Measurements from ENCODE around the gene DAB2.

Gene DAB2

DNA sequence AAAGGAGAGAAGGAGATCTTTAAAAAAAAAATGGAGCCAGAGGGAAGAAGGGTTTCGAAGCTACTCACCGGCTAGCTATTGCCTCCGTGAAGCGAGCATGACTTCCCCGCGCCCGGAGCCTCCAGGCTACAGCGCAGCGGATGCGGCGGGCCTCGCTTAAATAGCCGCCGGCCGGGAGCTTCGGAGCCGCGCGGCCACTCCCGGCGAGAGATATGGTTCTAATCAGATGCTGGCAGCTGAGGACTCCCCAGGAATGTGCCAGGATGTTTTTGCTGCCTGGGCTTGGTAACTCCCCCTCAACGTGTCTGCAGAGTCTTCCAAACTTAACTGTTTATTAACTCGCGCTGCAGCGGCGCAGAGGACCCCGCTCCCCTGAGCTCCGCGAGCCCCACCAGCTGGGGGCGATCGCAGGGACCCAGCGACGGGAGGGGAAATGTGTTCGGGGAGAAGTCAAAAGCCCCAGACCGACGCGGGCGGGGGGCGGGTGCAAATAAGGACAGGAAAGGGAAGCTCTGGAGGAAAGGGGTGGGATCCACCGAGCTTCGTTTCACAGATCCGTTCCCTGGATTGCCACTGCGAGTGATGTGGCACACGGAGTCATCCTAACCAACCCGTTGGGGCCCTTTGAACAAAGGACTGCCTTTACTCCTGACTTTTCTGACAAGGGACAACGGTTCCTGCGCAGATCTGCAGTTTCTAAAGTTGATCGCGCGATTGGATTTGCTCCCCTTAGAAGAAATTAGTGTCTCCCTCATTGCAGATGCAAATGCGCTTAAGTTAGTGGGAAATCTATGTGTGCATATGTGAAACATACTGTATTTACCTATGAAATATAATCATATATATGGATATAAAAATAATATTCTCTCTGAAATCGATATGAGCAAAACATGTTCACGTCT lies at the start of gene DAB2:
DAB2 (minus strand) TSS at position 245 of the 902 bp plus-strand sequence. CDS start 30,660 bp downstream, outside the sequence.
- no peaks in the 10 kb centered on the region for H3K4me1 ChIP-seq (ENCODE audit: control insufficient read depth, insufficient read depth, low read length)
- H3K27me3 ChIP-seq (ENCODE audit: control insufficient read depth, insufficient read depth, low read length): peaks cover 11% of the 10 kb centered on the region
- H3K9me3 ChIP-seq (ENCODE audit: control insufficient read depth, low read length): no peaks in the 10 kb centered on the region
- H3K9ac ChIP-seq (ENCODE audit: low read length): peak within 1 kb of the TSS; percentile 70
- peak within 1 kb of the TSS; percentile 52 for H3K4me3 ChIP-seq (ENCODE audit: low read length)
- H3K36me3 ChIP-seq (ENCODE audit: control insufficient read depth, insufficient read depth, low read length): no peaks in the 10 kb centered on the region

GRCh38 chr5:39473156-39473775 lies 48.5 kb upstream of the DAB2 start:
- H3K36me3 ChIP-seq (ENCODE audit: control insufficient read depth, insufficient read depth, low read length): no peaks in the 10 kb centered on the region
- no peaks in the 10 kb centered on the region for H3K4me1 ChIP-seq (ENCODE audit: control insufficient read depth, insufficient read depth, low read length)
- no peak overlapping the region for H3K9ac ChIP-seq (ENCODE audit: low read length)
- no peak overlapping the region for H3K4me3 ChIP-seq (ENCODE audit: low read length)
- no peaks in the 10 kb centered on the region for H3K27me3 ChIP-seq (ENCODE audit: control insufficient read depth, insufficient read depth, low read length)
- H3K9me3 ChIP-seq (ENCODE audit: control insufficient read depth, low read length): no peaks in the 10 kb centered on the region

DNA sequence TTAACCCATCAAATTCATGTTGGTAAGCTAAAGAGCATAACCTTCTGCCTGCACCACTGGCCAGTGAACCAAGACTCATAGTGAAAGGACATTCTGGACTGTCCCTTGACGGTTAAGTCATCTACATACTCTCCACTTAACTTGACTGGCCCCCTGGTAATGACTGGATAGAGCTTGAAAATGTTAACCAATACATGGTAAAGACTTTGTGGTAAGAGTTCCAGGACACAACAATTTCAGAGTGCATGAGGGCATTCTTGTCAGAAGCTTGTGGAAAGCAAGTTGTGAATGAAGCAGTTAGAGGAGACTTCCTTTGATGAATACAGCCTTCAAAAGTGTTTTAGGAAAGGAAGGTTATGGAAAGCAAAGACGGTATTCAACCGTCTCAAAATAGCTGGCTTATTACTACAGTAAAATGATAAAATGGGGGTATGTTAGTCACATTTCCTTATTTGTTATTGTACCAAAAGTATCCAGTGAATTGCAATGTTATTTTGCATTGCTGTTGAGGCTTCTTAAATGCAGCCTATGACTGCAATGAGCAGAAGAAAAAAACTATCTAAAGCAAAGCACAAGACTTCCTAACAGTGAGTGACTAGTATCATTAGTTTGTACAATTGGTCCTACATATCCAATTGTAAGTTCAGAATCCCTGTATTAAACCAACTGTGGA lies 47.2 kb upstream of the DAB2 start:
- Histone ChIP-seq H3K9ac (ENCODE audit: low read length) (no peak overlapping the region), H3K4me1 (ENCODE audit: control insufficient read depth, insufficient read depth, low read length) (no peaks in the 10 kb centered on the region), H3K36me3 (ENCODE audit: control insufficient read depth, insufficient read depth, low read length) (no peaks in the 10 kb centered on the region), H3K4me3 (ENCODE audit: low read length) (no peak overlapping the region), H3K27me3 (ENCODE audit: control insufficient read depth, insufficient read depth, low read length) (no peaks in the 10 kb centered on the region), H3K9me3 (ENCODE audit: control insufficient read depth, low read length) (no peaks in the 10 kb centered on the region)

- no peaks in the 10 kb centered on the region for H3K36me3 ChIP-seq (ENCODE audit: control insufficient read depth, insufficient read depth, low read length)
- H3K4me3 ChIP-seq (ENCODE audit: low read length): no peak overlapping the region
- H3K4me1 ChIP-seq (ENCODE audit: control insufficient read depth, insufficient read depth, low read length): no peaks in the 10 kb centered on the region
- no peaks in the 10 kb centered on the region for H3K27me3 ChIP-seq (ENCODE audit: control insufficient read depth, insufficient read depth, low read length)
- no peaks in the 10 kb centered on the region for H3K9me3 ChIP-seq (ENCODE audit: control insufficient read depth, low read length)
- H3K9ac ChIP-seq (ENCODE audit: low read length): no peak overlapping the region
Measured at GRCh38 chr5:39470811-39471210, 46.0 kb upstream of the DAB2 start.

DNA sequence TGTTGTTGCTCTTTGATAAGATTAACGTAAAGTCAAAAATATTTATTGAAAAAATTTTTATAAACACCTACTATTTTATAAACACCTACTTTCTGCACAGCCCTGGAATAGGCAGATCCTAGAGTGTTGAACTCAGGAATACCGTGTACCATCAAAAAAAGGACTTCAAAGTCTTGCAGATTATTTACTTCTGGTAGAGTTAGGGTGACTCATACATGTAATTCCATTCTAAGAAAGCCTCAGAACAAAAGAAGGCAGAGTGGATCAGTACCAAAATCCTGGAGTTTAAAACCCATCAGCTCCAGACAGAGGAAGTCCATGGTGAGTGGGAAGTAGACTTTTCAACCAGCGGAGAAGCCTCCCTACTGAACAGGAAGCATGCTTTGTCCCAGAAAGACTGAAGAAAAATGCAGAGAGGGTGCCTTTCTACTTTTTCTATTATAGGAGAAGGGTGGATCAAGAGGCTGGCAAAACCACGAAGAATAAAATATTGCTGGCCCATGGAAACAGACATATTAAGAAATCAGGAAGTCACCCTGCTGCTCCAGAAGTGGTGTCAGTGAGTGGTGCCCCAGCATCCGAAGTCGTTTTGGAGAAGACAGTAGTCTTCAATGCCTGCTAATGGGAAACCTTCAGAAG lies 45.1 kb upstream of the DAB2 start:
- Histone ChIP-seq H3K9me3 (ENCODE audit: control insufficient read depth, low read length) (no peaks in the 10 kb centered on the region), H3K36me3 (ENCODE audit: control insufficient read depth, insufficient read depth, low read length) (no peaks in the 10 kb centered on the region), H3K4me3 (ENCODE audit: low read length) (no peak overlapping the region), H3K9ac (ENCODE audit: low read length) (no peak overlapping the region), H3K4me1 (ENCODE audit: control insufficient read depth, insufficient read depth, low read length) (no peaks in the 10 kb centered on the region), H3K27me3 (ENCODE audit: control insufficient read depth, insufficient read depth, low read length) (no peaks in the 10 kb centered on the region)

DNA sequence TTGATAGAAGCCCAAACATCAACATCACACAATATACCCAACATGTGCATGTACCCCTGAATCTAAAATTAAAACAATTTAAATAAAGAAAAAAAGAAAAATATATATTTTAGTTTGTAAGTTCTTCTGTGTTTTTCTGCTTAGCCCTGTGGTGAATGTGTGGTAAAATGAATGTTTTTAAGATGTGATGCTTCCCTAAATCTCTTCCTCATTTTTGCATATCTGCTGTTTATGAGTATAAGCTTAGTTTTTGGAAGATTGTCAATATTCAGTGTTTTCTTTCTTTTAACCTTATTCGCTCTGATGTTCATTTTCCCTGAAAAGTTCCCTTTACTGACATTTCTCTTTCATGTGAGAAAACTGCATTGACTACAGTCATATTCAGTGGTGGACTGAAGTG lies 44.4 kb upstream of the DAB2 start:
- Histone ChIP-seq H3K9ac (ENCODE audit: low read length) (no peak overlapping the region), H3K36me3 (ENCODE audit: control insufficient read depth, insufficient read depth, low read length) (no peaks in the 10 kb centered on the region), H3K4me1 (ENCODE audit: control insufficient read depth, insufficient read depth, low read length) (no peaks in the 10 kb centered on the region), H3K9me3 (ENCODE audit: control insufficient read depth, low read length) (no peaks in the 10 kb centered on the region), H3K4me3 (ENCODE audit: low read length) (no peak overlapping the region), H3K27me3 (ENCODE audit: control insufficient read depth, insufficient read depth, low read length) (no peaks in the 10 kb centered on the region)

DNA sequence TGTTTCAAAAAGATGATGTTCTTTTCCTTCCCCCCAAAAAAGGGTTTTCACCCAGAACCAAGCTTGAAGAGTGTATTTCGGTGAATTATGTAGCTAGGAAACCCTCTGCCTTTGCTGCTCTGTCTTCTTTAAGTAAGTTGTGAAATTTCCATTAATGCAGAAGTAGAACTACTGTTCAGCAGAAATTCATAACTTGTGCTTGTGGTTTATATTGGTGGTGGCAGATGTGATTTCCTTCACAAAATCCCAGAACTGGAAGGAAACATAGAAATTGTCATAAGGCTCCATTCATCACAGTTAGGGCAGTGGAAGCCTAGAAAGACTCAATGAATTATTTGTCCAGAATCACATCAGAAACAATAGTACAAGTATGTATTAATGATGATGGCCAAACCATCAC lies 42.1 kb upstream of the DAB2 start:
- Histone ChIP-seq H3K9me3 (ENCODE audit: control insufficient read depth, low read length) (no peaks in the 10 kb centered on the region), H3K4me1 (ENCODE audit: control insufficient read depth, insufficient read depth, low read length) (no peaks in the 10 kb centered on the region), H3K4me3 (ENCODE audit: low read length) (no peak overlapping the region), H3K27me3 (ENCODE audit: control insufficient read depth, insufficient read depth, low read length) (no peaks in the 10 kb centered on the region), H3K9ac (ENCODE audit: low read length) (no peak overlapping the region), H3K36me3 (ENCODE audit: control insufficient read depth, insufficient read depth, low read length) (no peaks in the 10 kb centered on the region)

- no peaks in the 10 kb centered on the region for H3K36me3 ChIP-seq (ENCODE audit: control insufficient read depth, insufficient read depth, low read length)
- H3K4me3 ChIP-seq (ENCODE audit: low read length): no peak overlapping the region
- H3K27me3 ChIP-seq (ENCODE audit: control insufficient read depth, insufficient read depth, low read length): no peaks in the 10 kb centered on the region
- H3K9ac ChIP-seq (ENCODE audit: low read length): no peak overlapping the region
- no peaks in the 10 kb centered on the region for H3K9me3 ChIP-seq (ENCODE audit: control insufficient read depth, low read length)
- no peaks in the 10 kb centered on the region for H3K4me1 ChIP-seq (ENCODE audit: control insufficient read depth, insufficient read depth, low read length)
Measured at GRCh38 chr5:39465843-39466242, 41.1 kb upstream of the DAB2 start.

DNA sequence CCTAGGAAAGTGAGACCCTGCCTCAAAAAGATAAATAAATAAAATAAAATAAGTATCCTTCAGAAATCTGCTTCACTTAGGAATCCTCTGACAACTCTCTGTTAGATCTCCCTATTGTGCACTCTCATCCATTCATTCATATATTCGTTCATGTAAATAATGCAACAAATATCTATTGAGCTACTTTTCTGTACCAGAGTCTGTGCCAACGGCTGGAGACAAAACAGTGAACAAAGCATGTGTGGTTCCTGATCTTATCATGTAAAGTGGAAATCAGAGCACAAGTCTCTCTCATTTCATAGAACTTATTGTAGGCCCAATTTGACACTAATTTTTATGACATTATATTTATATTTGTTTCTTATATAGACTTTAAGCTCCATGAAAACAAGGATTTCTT lies 40.3 kb upstream of the DAB2 start:
- Histone ChIP-seq H3K4me3 (ENCODE audit: low read length) (no peak overlapping the region), H3K9me3 (ENCODE audit: control insufficient read depth, low read length) (no peaks in the 10 kb centered on the region), H3K27me3 (ENCODE audit: control insufficient read depth, insufficient read depth, low read length) (no peaks in the 10 kb centered on the region), H3K4me1 (ENCODE audit: control insufficient read depth, insufficient read depth, low read length) (no peaks in the 10 kb centered on the region), H3K9ac (ENCODE audit: low read length) (no peak overlapping the region), H3K36me3 (ENCODE audit: control insufficient read depth, insufficient read depth, low read length) (no peaks in the 10 kb centered on the region)

GRCh38 chr5:39464088-39464487 lies 39.3 kb upstream of the DAB2 start:
- H3K4me1 ChIP-seq (ENCODE audit: control insufficient read depth, insufficient read depth, low read length): no peaks in the 10 kb centered on the region
- no peaks in the 10 kb centered on the region for H3K27me3 ChIP-seq (ENCODE audit: control insufficient read depth, insufficient read depth, low read length)
- no peaks in the 10 kb centered on the region for H3K9me3 ChIP-seq (ENCODE audit: control insufficient read depth, low read length)

DNA sequence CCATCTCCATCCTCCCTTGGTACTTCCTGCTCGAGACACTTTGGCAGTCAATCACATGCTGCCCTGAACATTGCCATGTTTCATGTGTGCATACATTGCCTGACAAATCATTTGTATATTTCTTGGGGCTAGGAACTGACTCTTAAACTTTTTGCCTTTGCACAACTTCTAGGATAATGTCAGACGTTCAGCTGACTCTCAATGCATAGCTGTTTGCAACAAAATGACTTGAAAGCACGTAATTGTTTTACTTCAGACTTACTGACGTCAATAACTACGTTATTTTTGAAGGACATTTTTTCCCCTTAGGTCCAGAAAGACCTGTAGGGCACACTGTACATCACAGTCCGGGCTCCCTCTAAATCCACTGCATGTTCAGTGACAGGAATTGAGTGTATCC lies 37.4 kb upstream of the DAB2 start:
- no peaks in the 10 kb centered on the region for H3K9me3 ChIP-seq (ENCODE audit: control insufficient read depth, low read length)
- no peaks in the 10 kb centered on the region for H3K27me3 ChIP-seq (ENCODE audit: control insufficient read depth, insufficient read depth, low read length)
- H3K4me1 ChIP-seq (ENCODE audit: control insufficient read depth, insufficient read depth, low read length): no peaks in the 10 kb centered on the region

More at GRCh38 chr5:39464088-39464487, 39.3 kb upstream of the DAB2 start:
- H3K9ac ChIP-seq (ENCODE audit: low read length): no peak overlapping the region
- H3K4me3 ChIP-seq (ENCODE audit: low read length): no peak overlapping the region
- H3K36me3 ChIP-seq (ENCODE audit: control insufficient read depth, insufficient read depth, low read length): no peaks in the 10 kb centered on the region

More for the DNA sequence above, 37.4 kb upstream of the DAB2 start:
- Histone ChIP-seq H3K36me3 (ENCODE audit: control insufficient read depth, insufficient read depth, low read length) (no peaks in the 10 kb centered on the region), H3K4me3 (ENCODE audit: low read length) (no peak overlapping the region), H3K9ac (ENCODE audit: low read length) (no peak overlapping the region)
